ENCODE results near the gene FGD1.

FGD1 gene

GRCh38 chrX:54470054-54470760, 25.8 kb downstream of the FGD1 start:
- DNase-seq, result no peak

DNA sequence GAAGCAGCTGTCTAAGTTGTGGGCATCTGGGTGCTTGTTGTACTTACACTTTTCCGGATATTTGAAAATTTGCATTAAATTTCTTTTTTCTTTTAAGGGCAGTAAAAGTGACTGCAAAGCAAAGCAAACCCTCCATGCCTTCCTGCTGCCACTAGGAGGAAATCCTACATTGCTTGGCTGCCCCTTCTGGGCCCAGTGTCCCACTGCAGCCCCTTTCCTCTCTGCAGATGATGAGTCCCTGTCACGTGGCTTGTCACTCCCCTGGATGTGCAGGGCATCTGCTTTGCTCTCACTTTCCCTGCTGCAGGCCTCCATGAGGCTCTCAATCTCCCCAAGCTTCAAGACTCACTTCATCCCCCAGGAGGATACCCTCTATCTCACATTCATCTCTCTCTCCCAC, 43.1 kb downstream of the FGD1 start:
- DNase-seq, result no peak

DNA sequence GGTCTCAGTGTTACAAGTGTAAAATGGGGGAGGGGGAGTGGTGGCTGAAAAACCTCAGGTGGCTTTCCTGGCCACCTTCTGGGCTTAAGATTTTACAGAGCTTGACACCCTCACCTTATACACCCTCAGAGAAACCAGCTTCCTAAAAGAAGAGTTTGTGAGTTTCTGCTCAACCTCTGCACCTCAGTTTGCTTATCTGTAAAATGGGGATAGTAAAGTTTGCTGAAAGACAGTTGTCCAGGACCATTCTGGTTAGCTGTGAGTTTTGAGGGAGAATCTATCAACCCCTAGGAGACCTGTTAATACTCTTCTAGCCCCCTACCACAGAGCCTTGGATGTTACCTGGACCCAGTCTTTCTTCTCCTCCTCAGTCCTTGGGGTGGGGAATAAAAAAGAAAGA, 46.1 kb downstream of the FGD1 start:
- no peak for DNase-seq

- no peak for DNase-seq
Measured at GRCh38 chrX:54447461-54447860, 48.6 kb downstream of the FGD1 start.

GRCh38 chrX:54446084-54446483, 50.0 kb downstream of the FGD1 start:
- DNase-seq, result no peak

DNA sequence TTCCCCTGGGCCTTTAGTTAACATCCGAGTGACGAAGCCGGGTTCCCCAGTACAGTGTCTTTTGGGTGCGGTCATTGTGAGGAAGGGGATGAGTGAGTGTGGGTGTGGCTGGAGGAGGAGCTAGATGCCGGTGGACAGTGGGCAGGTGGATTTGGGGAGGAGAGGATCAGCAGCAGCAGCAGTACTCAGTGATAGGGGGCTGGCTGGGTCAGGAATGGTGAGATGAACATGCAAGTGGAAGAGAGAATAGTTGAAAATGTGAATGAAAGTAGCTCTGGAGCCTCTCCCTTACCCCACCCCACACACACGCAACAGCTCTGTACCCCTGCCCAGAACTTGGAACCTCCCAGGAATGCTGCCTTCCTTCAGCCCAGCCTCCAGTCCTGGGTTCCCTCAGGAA, 51.3 kb downstream of the FGD1 start:
- DNase-seq, result no peak

DNA sequence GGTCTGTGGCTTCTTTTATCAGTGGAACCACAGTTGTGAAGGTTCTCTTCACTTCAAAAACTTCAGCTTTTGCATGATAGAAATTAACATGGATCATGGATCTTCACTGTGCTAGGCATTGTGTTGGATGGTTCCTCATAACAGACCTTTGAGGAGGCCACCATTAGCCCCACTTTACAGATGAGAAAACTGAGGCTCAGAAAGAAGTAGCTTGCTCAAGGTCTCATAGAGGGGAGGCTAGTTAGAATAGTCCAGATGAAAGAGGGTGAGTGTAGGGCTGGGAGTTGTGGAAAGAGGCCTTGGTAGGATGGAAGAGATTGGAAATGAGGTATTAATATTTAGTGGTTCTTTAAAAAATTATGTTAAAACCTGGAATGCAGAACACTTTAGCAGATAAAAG, 53.2 kb downstream of the FGD1 start:
- DNase-seq, result no peak

GRCh38 chrX:54439960-54440871, 55.8 kb downstream of the FGD1 start, which contains the start of gene TSR2:
TSS of gene TSR2 (plus strand) at chrX:54440404. CDS start at chrX:54440422, 18 bp downstream.
- peak; percentile 77 for DNase-seq

GRCh38 chrX:54435121-54435520, 60.9 kb downstream of the FGD1 start:
- no peak for DNase-seq

DNA sequence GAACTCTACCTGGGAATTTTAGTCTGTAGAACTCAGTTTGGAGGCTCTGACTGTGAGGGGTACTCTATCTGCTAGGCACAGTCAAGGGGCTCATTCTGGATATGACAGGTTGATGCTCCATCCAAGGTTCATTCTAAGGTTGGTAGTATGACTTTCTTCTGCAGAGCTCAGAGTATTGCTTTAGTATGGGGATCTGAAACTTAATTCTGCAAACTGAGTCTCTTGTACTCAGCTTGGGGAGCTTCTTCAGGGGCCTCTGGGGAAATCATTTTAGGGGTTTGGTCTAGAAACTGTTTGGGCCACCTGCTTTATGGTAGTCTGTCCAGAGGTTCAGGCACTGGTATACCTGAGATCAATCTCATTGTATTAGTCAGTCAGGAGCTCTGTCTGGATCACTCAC, 65.5 kb downstream of the FGD1 start:
- DNase-seq, result no peak

DNA sequence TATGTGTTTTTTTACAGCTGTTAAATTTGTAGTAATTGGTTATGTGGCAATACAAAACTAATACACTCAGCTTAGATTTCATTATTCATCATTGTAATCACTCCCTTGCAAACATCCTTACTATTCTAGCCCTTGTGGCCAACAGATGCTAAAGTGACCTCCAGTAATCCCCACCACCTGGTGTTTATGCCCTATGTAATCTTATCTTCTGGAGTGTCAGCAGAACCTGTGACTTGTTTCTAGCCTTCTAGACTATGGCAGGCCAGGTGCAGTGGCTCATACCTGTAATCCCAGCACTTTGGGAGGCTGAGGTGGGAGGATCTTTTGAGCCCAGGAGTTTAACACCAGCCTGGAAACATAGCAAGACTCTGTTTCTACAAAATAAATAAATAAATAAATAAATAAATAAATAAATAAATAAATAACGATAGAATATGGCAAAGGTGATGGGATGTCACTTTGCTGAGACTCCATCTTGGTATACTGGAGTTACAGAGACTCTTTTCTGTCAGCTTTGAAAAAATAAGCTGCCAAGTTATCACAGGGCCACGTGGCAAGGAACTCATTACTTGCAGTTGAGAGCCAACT, 68.1 kb downstream of the FGD1 start:
- DNase-seq, result no peak

DNA sequence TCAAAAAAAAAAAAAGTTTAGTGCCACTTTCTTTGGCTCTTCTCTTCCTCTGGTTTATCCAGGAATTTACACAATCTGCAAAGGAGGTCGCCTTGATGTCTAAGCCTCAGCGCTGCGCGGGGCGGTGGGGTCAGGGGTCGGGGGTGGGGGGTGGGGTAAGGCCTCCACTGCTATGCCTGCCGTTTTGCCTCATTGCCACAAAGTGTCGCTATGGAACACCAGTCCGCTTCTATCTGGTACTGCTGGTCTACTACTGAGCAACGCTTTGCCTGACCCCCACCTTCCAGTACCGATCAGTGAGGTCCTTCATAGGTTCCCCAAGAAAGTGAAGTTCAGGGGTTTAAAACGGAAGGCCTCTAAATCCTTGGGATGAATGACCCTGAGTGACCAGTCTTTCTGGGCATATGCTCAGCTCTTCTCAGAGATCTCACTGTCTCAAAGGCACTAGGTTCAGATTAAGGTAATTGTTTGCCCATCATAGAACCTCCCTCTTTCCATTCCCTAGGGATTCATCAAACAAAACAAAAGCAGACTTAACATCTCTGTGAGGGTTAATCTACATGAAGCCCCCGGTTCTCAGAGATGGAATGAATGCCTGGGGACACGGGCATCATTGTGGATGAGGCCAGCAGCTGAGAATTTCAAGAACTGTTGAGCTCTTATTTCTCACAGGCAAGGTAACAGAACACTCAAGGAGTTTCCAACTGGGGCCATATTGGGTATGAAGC, 72.7 kb downstream of the FGD1 start:
- no peak for DNase-seq

GRCh38 chrX:54422168-54422567, 73.9 kb downstream of the FGD1 start:
- DNase-seq, result no peak

- DNase-seq, result no peak
Measured at GRCh38 chrX:54419559-54420302, 76.3 kb downstream of the FGD1 start.

DNA sequence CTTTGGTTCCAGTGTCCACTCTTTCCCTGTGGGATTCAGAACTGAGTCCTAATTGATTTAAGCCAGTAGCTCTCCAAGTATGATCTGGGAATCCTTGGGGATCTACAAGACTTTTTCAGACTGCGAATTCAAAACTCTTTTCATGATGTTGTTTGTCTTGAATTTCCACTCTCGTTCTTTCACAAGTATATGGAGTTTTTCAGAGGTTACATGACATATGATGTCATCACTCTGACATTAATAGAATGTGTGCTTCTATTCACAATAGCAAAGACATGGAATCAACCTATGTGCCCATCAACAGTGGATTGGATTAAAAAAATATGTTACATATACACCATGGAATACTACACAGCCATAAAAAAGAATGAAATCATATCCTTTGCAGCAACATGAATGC, 79.1 kb downstream of the FGD1 start:
- DNase-seq, result no peak

GRCh38 chrX:54415534-54416350, 80.3 kb downstream of the FGD1 start:
- DNase-seq, result no peak

DNA sequence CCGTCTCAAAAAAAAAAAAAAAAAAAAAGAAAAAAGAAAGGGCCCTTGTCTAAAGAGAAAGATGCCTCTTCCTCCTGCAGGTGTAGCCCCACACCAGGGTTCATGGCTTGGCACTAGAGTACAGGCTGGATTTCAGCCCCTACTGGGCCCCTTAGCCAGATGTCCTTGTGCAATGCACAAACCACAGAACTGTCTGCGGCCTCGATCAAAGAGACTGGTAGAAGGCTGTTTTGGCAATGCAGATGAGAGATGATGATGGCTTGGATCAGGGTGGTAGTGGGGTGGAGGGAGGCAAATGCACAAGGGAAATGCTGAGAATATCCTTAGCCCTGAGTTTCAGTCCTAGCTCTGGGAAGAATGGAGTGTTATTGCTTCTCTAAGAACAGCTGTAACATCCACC, 82.3 kb downstream of the FGD1 start:
- no peak for DNase-seq

GRCh38 chrX:54411732-54412131, 84.3 kb downstream of the FGD1 start:
- no peak for DNase-seq

DNA sequence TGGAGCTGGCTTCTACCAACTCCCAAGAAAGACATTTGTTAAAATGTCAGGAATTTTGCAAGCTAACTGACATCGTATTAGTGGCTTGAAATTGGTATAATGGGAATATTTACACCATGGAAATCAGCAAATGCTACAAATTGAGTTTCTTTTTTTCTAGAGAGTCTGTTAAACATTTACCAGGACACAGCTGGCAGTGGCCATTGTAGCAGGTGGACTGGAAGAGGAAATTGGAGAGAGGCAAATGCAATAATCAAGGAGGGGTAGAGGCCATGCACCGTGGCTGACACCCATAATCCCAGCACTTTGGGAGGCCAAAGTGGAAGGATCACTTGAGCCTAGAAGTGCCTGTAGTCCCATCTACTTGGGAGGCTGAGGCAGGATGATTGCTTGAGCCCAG, 88.8 kb downstream of the FGD1 start:
- no peak for DNase-seq

DNA sequence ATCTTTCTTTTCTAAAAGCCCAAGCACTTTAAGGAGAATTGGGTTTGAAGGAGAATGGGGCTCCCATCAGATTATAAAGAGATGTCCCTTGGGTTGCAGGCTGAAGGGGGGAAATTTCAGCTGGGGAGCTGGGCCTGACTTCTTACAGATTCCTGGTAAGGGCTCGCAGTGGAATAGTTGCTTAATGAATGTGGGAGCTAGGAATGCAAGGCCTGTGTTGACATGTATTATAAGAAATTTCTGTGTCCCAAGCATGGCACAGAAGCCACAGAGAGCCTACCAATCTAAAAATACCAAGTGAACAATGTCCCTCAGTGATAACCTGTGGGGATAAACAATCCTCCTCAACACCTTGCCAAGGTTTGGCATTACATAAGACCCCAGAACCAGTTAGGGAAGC, 98.9 kb downstream of the FGD1 start:
- no peak for DNase-seq
